ENCODE measurements around the gene RBM4.
"Not testable (repeated sequence)": the region's sequence is repeated elsewhere in the genome, so short reads cannot be mapped to it uniquely, and the experiment has no call there.

Gene RBM4

DNA sequence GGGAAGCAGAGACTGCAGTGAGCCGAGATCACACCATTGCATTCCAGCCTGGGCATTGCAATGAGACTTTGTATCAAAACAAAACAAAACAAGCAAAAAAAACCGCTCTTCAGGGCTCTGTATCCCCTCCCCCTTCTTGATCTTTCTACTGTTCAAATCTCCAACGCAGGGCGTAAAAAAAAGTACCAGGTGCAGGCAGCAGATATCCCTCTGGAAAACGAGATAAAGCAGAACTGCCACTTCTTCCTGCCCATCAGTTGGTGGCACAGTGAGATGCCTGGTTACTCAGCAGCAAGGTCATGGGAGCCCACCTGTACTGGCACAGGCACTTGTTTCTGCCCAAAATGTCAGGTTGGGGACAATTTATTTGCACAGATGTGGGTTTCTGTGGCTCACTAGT is 34.3 kb upstream of the RBM4 start:
- Histone ChIP-seq H2AFZ (ENCODE audit: low read depth, low read length) (no peak overlapping the region), H3K27me3 (ENCODE audit: low read depth, low read length) (no peaks in the 10 kb centered on the region), H3K27ac (ENCODE audit: low read length) (no peak overlapping the region), H3K4me2 (ENCODE audit: low read length) (no peak overlapping the region), H3K4me3 (ENCODE audit: low read length) (no peak overlapping the region), H3K9ac (ENCODE audit: low read length) (no peak overlapping the region), H3K9me3 (ENCODE audit: insufficient read depth, low read length) (no peaks in the 10 kb centered on the region), H3K4me1 (ENCODE audit: low read length) (peaks cover 15% of the 10 kb centered on the region), H4K20me1 (ENCODE audit: insufficient read depth, low read length) (no peaks in the 10 kb centered on the region), H3K36me3 (replicated peaks; ENCODE audit: low read depth, low read length) (peaks cover 26% of the 10 kb centered on the region), H3K79me2 (ENCODE audit: low read length) (no peaks in the 10 kb centered on the region)
- no peak for TF ChIP-seq EZH2phosphoT487 (IDR thresholded peaks at IDR 0.05; ENCODE audit: low read depth)
- TF ChIP-seq, protein P1, sequence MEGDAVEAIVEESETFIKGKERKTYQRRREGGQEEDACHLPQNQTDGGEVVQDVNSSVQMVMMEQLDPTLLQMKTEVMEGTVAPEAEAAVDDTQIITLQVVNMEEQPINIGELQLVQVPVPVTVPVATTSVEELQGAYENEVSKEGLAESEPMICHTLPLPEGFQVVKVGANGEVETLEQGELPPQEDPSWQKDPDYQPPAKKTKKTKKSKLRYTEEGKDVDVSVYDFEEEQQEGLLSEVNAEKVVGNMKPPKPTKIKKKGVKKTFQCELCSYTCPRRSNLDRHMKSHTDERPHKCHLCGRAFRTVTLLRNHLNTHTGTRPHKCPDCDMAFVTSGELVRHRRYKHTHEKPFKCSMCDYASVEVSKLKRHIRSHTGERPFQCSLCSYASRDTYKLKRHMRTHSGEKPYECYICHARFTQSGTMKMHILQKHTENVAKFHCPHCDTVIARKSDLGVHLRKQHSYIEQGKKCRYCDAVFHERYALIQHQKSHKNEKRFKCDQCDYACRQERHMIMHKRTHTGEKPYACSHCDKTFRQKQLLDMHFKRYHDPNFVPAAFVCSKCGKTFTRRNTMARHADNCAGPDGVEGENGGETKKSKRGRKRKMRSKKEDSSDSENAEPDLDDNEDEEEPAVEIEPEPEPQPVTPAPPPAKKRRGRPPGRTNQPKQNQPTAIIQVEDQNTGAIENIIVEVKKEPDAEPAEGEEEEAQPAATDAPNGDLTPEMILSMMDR (IDR thresholded peaks at IDR 0.05; ENCODE audit: low read depth, low read length): no peak

DNA sequence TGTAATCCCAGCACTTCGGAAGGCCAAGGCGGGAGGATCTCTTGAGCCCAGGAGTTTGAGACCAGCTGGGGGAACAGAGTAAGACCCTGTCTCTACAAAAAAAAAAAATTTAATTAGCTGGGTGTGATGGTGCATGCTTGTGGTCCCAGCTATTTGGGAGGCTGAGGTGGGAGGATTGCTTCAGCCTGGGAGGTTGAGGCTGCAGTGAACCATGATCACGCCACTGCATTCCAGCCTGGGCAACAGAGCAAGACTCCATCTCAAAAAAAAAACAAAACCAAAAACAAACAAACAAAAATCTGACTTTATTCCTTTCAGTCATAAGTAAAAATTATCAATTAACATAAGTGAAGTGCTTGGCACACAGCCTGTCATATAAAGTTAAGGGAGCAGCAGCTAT is 31.9 kb upstream of the RBM4 start:
- H3K9me3 ChIP-seq (ENCODE audit: insufficient read depth, low read length); H3K27ac ChIP-seq (ENCODE audit: low read length); H3K4me2 ChIP-seq (ENCODE audit: low read length): not testable (repeated sequence)

DNA sequence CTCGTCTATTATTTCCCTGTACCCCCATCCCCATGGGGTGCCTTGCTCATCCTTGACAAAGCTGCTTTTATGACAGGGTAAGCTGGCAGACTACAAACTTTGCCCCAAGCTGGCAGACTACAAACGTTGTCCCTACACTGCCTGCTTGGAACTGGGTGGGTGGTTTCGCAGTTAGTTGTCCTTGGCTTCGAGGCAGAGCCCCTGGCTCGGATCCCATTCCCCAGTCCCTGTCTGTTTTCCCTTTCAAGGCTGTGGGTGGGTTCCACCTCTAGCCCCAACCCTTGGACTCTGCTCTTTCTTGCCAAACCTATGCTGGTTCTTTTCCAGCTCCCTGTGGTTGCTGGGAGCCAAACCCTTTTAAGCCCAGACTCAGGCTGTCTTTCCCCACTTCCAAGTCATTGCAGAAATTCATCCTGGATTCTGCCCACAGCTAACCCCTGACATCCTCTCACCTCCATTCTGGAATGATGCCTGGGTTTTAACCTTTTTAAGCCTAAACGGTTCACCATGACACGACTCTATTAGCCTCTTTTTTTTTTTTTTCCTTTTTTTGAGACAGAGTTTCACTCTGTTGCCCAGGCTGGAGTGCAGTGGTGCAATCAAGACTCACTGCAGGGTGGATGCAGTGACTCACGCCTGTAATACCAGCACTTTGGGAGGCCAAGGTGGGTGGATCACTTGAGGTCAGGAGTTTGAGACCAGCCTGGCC is 31.2 kb upstream of the RBM4 start:
- H4K20me1 ChIP-seq (ENCODE audit: insufficient read depth, low read length): no peaks in the 10 kb centered on the region
- no peaks in the 10 kb centered on the region for H3K9me3 ChIP-seq (ENCODE audit: insufficient read depth, low read length)
- no peak overlapping the region for H2AFZ ChIP-seq (ENCODE audit: low read depth, low read length)
- peaks cover 5% of the 10 kb centered on the region for H3K4me1 ChIP-seq (ENCODE audit: low read length)
- TF ChIP-seq, protein P1 (IDR thresholded peaks at IDR 0.05; ENCODE audit: low read depth, low read length): no peak
- TF ChIP-seq EZH2phosphoT487 (IDR thresholded peaks at IDR 0.05; ENCODE audit: low read depth): no peak
- no peaks in the 10 kb centered on the region for H3K79me2 ChIP-seq (ENCODE audit: low read length)
- H3K4me2 ChIP-seq (ENCODE audit: low read length): no peak overlapping the region
- no peak overlapping the region for H3K9ac ChIP-seq (ENCODE audit: low read length)
- H3K36me3 ChIP-seq (replicated peaks; ENCODE audit: low read depth, low read length): peaks cover 20% of the 10 kb centered on the region
- no peak overlapping the region for H3K27ac ChIP-seq (ENCODE audit: low read length)
- no peaks in the 10 kb centered on the region for H3K27me3 ChIP-seq (ENCODE audit: low read depth, low read length)
- no peak overlapping the region for H3K4me3 ChIP-seq (ENCODE audit: low read length)

More for the DNA sequence above, 31.9 kb upstream of the RBM4 start:
- not testable (repeated sequence) for H3K4me1 ChIP-seq (ENCODE audit: low read length); H3K9ac ChIP-seq (ENCODE audit: low read length); H4K20me1 ChIP-seq (ENCODE audit: insufficient read depth, low read length); H3K79me2 ChIP-seq (ENCODE audit: low read length); H3K27me3 ChIP-seq (ENCODE audit: low read depth, low read length); H3K4me3 ChIP-seq (ENCODE audit: low read length); H2AFZ ChIP-seq (ENCODE audit: low read depth, low read length)
- H3K36me3 ChIP-seq (replicated peaks; ENCODE audit: low read depth, low read length): peaks cover 20% of the 10 kb centered on the region

DNA sequence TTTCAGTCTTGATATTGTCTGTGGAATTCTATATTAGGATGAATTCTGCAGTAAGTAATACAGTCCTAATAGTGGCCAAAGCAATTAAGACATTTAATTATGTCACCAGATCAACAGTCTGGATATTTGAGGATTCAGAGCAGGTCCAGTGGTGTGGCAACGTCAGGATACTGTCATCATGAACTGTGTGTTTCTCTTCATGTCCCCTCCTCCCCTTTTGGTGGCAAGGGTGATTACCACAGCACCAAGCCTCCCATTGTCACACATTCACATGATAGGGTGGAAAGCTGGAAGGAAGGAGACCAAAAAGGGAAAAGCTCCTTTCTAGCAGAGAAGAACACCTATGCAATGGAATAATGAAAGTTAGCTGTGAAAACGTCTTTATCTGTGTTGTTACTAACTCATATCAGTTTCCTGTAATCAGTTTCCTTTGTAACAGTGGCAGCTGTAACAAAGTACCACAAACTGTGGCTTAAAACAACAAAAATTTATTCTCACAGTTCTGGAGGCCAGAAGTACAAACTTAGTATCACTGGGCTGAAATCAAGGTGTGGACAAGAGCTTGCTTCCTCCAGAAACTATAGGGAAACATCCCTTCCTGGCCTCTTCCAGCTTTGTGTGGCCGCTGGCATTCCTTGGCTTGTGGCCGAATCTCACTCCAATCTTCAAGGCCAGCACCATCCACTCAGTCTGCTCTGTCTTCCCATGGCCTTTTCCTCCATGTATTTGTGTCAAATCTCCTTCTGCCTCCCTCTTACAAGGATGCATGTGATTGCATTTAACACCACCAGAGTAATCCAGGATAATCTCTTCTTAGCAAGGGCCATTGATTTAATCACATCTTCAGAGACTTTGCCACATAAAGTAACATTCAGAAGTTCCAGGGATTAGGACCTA is 28.5 kb upstream of the RBM4 start:
- H3K9ac ChIP-seq (ENCODE audit: low read length): no peak overlapping the region
- TF ChIP-seq, protein P1 (IDR thresholded peaks at IDR 0.05; ENCODE audit: low read depth, low read length): no peak
- TF ChIP-seq EZH2phosphoT487 (IDR thresholded peaks at IDR 0.05; ENCODE audit: low read depth): no peak

More for the DNA sequence above, 28.5 kb upstream of the RBM4 start:
- Histone ChIP-seq H3K79me2 (ENCODE audit: low read length) (peaks cover 2% of the 10 kb centered on the region), H3K27me3 (ENCODE audit: low read depth, low read length) (no peaks in the 10 kb centered on the region), H3K27ac (ENCODE audit: low read length) (no peak overlapping the region), H2AFZ (ENCODE audit: low read depth, low read length) (no peak overlapping the region), H3K36me3 (replicated peaks; ENCODE audit: low read depth, low read length) (peaks cover 15% of the 10 kb centered on the region), H3K4me1 (ENCODE audit: low read length) (peaks cover 5% of the 10 kb centered on the region), H3K9me3 (ENCODE audit: insufficient read depth, low read length) (no peaks in the 10 kb centered on the region), H3K4me2 (ENCODE audit: low read length) (no peak overlapping the region), H4K20me1 (ENCODE audit: insufficient read depth, low read length) (no peaks in the 10 kb centered on the region), H3K4me3 (ENCODE audit: low read length) (no peak overlapping the region)

All from OCI-LY3 (cell line).